Measurements from ENCODE around the gene SLC16A3.
"Not testable (repeated sequence)": the region's sequence is repeated elsewhere in the genome, so short reads cannot be mapped to it uniquely, and the experiment has no call there.

SLC16A3 gene

GRCh38 chr17:82228842-82229697, at the start of gene SLC16A3:
SLC16A3 (plus strand) TSS chr17:82229042; CDS start chr17:82236009, 6,967 bp downstream.
- peak; percentile 69 for ATAC-seq

GRCh38 chr17:82179412-82179811, 49.4 kb upstream of the SLC16A3 start:
- no peak for ATAC-seq

DNA sequence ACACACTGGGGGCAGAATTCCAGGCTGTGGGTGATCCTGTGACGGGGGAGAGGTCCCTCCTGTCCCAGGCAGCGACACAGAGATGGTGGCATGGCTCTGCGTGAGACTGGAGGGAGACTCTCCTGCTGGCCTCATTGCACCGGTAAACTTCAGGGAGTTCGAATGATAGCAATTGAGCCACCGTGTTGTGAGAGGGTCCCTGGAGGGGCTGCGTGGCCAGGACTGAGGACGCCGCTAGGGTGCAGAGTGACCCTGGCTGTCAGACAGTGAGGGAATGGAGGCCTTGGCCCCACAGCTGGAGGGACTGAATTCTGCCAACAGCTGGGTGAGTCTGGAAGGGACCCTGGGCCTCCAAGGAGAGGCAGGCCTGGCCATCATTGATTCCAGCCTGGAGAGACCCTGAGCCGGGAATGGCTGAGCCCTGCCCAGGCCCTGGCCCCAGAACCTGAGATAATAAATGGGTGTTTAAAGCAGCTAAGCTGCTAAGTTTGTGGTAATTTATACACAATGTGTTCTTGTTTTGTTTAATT, 48.8 kb upstream of the SLC16A3 start:
- no peak for ATAC-seq

DNA sequence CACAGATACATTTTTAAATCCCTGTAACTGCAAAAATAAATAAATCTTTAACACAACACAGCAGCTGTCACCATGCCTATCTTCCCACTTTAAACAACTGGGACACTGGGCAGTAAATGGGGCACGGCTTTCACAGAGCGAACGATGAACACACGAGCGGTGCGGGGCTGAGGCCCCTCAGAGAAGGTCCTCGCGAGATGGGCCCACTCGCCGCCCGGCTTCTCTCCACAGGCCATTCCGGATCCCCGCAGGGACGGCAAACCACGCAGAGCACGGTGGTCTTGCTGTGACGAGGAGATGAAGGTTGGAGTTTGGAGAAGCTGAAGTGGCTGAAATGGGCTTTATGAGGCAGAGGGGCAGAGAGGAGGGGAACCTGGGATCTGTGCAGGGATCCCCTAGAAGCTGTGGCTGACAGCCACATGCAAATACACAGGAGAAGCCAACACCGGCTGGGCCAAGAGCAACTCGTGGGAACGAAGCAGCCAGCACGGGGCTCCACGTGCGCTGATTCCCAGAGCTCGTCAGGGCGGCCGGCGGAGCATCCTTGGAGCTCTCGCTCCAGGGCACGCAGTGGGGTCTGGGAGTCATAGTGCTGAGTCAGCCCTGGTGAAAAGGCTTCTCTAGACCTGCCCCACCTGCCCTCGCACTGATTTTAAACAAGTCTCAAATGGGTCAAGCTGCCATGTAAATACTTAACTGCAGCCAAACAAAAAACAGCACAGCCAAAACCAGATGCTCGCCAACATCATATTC, 47.9 kb upstream of the SLC16A3 start:
- ATAC-seq = no peak

DNA sequence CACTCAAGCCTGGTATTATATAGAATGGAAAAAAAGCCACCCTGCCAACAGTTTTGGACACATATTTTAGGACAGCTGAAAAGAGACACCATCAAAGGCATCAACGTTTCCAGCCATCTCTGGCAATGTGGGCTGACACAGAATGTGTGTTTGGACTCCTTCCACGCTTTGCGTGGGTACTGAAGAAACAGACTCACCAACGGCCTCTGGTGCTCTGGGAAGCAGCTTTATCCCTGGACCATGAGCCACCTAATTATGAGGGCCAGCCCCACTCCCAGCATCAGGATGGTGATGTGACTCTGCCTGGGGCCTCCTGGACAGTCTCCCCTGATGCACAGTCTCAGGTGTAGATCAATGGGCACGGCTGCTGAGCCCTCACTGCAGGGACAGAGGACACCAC, 44.1 kb upstream of the SLC16A3 start:
- no peak for ATAC-seq

- no peak for ATAC-seq
Observed at GRCh38 chr17:82186221-82186620, 42.6 kb upstream of the SLC16A3 start.

DNA sequence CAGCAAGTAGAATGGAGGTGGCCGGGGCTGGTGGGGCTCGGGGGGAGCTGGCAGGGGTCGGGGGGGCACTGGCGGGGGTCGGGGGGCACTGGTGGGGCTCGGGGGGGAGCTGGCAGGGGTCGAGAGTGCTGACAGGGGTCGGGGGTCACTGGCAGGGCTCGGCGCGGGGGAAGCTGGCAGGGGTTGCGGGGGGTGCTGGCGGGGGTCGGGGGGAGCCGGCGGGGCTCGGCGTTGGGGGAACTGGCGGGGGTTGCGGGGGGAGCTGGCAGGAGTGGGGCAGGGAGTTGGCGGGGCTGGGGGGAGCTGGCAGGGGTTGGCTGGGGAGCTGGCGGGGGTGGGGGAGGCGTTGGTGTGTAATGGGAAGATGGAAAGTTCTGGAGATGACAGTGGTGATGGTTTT, 41.3 kb upstream of the SLC16A3 start:
- ATAC-seq = no peak

DNA sequence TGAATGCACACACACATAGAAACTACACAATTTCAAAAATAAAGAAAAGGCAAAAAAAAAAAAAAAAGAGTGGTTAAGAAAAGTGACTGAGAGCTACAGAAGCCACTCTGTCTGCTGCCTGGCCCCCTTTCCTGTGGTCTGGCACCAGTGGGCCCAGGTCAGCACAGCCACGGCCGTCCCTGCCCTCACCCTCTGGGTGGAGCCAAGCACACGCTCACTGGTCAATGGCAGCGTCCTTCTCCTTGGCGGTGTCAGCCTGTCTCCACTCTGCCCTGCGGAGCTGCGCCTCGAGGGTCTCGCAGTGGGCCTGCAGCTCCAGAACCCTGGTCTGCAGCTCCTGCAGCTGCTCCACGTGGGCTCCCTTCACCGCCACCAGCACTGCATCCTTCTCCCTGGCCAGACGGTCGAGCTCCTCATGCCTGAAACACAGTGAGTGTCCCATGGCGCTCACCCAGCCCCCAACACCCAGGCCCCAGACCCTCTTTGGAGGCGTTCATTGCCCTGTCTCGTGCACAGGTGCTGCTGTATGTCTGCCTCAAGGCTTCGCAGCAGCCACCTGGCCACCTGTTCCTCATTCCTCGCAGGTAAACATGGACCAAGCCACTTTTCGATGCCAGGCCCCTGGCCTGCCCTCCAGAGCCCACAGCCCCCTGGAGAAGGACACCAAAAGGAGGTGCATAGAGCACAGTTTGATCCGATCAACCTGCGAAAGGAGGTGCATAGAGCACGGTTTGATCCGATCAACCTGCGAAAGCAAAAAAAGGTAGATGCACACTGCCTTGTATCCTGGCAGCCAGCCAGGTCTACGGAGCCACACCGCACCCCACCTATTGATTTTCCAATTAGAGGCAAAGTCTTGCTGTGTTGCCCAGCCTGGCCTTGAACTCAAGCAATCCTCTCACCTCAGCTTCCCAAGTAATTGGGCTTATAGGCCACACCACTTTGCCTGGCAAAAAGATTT, 40.6 kb upstream of the SLC16A3 start:
- ATAC-seq = no peak

- not testable (repeated sequence) for ATAC-seq
Observed at GRCh38 chr17:82193050-82193449, 35.8 kb upstream of the SLC16A3 start.

DNA sequence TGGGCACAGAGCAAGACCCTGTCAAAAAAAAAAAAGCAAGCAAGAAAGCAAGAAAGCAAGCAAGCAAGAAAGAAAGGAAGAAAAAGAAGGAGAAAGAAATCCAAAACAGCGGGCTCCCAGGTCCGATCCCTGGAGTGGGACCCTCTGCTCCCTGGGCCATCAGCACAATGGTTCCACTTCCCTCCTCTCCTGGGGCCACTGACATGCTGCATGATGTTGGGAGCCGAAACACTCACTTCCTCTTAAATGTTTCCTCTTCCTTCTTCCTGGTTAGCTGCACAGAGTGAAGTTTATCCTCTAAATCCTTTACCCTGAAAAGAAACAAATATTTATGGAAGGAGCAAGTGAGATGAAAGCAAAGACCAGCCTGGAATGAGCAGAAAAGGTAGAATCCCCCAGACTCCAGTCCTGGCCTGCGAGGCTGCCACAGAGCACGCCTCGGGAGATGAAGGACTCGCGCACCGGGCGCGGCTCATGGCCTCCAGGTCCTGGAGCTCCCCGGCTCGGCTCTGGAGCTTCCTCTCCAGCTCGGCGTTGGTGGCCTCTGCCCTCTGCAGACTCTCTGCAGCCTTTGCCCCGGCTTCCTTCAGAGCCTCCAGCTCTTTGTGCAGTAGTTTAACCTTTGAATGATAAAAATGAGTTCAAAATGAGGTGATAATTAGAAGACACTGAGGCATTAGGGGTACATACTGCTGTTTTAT, 35.2 kb upstream of the SLC16A3 start:
- ATAC-seq = no peak

GRCh38 chr17:82194765-82195164, 34.1 kb upstream of the SLC16A3 start:
- no peak for ATAC-seq

DNA sequence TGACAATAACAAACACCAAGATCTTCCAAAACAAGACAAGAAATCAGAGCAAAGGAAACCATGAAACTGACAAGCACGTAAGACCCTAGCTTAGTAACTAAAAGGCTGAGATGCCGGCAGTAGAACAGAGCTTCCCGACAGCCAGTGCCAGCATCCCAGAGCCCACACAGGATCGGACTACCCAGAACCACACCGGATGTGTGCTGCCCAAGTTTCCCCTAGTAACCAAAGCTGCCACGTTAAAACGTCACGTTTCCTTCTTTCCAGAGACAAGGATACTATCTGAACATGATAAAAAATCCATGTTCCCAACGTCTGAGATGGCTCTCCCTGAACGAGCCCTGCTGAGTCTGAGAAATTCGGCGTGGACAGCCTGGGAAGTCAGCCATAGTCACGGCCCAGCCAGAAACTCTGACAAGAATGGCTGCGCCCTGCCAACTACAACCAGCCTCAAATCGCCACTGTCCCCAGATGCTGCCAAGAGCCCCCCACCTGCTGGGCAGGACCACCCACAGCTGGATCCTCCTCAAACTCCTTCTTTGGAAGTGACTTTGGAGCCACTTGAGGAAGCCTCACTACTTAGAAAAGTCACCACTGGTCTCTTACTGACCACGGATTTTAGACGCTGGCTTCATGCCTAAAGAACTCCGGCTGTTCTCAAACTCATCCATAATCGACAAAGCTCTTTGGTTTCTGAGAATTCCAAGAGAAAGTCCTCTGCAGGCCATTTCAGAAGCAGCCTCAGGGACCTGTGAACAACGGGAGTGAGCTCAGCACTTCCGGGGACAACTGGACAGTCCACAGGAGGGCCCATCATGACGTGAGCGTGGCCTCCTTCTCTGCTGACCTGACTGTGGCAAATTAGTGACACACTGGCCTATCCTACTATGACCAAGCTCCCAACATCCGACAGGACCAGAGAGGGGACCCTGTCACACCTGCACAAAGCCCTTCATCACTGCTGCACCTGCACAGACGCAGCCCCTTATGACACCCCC, 32.9 kb upstream of the SLC16A3 start:
- no peak for ATAC-seq

DNA sequence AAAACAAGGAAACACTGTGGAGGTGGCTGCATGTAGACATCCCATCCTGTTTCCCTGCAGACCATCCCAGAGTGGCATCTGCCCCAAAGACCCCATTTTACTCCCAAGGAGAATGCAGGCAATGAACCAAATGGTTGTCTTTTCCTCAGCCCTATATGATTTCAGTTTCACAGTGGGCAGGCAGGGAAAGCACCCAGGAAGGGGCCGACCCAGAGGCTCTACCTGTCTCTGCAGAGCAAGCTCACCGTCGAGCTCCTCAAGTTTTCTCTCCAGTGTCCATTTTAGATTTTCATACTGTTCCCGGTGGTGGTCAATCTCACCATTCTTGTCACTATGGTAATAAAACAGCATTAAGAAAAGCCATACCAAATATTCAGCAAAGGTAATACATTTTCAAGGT, 30.8 kb upstream of the SLC16A3 start:
- no peak for ATAC-seq

GRCh38 chr17:82199496-82199895, 29.3 kb upstream of the SLC16A3 start:
- no peak for ATAC-seq

DNA sequence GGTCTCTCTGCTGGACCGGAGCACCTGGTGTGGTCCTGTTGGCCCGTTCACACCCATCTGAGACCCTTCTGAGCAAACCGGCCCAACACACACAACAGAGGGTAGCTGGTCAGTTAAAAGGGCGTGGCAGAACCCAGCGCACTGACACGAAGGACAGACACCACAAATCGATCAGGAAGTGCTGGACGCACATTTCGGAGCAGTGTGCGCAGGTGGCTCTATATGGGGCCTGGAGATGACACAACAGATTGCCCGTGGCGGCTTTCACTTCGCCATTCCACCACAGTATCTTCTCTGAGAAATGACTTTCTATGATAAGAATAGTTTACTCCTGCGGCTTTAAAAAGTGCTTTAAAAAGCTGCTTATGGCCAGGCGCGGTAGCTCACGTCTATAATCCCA, 28.7 kb upstream of the SLC16A3 start:
- no peak for ATAC-seq

DNA sequence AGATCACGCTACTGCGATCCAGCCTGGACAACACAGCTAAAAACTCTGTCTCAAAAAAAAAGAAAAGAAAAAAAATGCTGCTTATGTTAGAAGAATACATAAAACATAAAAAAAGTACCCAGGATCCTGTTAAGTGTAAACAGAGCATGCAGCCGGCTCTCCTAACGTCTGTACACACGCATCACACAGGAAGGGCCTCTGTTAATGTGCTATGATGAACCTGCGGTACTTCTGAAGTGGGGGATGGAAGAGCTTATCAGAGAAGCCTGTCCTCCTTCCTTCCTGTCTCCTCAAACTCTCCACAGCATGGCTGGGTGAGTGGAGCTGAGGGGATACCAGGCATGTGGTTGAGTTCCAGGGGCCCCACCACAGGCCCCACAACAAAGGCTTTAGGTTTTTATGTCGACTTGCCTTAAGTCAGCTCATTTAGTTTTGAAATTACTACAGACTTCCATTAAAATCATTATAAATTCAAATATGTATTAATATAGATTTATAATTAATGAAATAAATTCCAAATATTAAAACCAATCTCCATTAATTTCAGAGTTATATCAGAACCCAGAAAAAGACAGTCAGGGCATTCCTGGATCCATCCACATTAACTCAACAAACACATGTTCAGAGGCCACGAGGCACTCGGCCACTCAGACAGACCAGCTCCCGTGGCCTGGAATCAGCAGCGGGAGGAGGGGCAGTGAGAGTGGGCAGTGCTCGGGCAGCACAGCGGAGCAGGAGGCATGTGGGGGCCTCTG, 27.9 kb upstream of the SLC16A3 start:
- ATAC-seq = peak; percentile 79 to 82

GRCh38 chr17:82201498-82201910, 27.3 kb upstream of the SLC16A3 start:
- ATAC-seq = no peak

DNA sequence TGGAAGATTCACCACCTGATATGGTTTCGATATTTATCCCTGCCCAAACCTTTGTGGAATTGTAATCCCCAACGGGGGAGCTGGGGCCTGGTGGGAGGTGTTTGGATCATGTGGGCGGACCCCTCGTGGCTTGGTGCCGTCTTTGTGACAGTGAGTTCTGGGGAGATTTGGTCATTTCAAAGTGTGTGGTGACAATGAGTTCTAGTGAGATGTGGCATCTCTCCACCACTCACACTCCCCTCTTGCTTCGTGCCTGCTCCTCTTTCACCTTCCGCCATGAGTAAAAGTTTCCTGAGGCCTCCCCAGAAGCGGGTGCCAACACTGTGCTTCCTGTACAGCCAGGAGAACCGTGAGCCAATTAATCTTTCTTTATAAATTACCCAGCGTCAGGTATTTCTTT, 25.9 kb upstream of the SLC16A3 start:
- peak in 1 of 2 donors; percentile 19 for ATAC-seq

DNA sequence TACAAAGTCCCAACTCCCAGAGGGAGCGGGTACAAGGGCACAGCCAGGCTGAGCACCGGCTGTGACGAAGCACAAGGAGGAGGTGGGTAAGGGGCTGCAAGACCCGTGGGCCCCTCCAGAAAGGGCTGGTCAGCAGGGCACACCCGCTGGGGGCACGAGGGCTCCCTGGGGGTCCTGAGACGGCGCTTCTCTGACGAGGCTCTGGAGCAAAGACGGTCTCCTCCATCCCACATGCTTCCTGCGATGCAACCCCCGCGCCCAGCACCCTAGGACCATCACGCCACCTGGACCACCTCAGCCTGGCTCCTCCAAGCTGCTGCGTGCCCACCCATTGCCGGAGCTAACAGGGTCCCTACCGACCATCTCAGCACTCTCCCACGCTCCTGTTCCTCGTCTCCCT, 24.9 kb upstream of the SLC16A3 start:
- ATAC-seq = no peak

Measured in activated CD4-positive, CD25-positive, alpha-beta regulatory T cell treated with anti-CD3 and anti-CD28 coated beads, Interleukin-2, amount 50 U/mL, for 24 hours (primary cell).